ENCODE measurements around the gene KIF19. TPM values are rescaled to one million over a fixed set of nuclear protein-coding genes. Genes with fewer than 3 reads are reported as not detected.
"Not testable (repeated sequence)": the region's sequence is repeated elsewhere in the genome, so short reads cannot be mapped to it uniquely, and the experiment has no call there.

KIF19 gene
- polyA plus RNA-seq, 1 experiment, result not detected

DNA sequence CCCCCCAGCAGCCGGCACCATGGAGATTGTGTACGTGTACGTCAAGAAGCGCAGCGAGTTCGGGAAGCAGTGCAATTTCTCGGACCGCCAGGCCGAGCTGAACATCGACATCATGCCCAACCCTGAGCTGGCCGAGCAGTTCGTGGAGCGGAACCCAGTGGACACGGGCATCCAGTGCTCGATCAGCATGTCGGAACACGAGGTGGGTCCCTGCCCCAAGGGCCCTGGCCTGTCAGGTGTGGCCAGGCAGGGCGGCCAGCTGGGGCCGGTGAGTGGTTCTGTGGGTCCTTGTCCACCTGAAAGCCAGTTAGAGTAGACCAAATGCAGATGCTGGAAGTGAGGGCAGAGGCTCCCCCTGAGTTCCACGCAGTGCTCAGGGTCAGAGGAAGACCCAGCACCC lies 44.2 kb upstream of the KIF19 start:
- DNase-seq (ENCODE audit: low read depth), result no peak
- ChIA-PET CTCF (no interaction called here), POLR2A (no interaction called here)
- Histone ChIP-seq H3K36me3 (ENCODE audit: control insufficient read depth, insufficient read depth, low read length) (no peaks in the 10 kb centered on the region), H3K4me3 (ENCODE audit: low read depth, low read length) (no peak overlapping the region), H3K27me3 (ENCODE audit: control insufficient read depth, insufficient read depth, low read length) (no peaks in the 10 kb centered on the region)
- TF ChIP-seq, protein P1, sequence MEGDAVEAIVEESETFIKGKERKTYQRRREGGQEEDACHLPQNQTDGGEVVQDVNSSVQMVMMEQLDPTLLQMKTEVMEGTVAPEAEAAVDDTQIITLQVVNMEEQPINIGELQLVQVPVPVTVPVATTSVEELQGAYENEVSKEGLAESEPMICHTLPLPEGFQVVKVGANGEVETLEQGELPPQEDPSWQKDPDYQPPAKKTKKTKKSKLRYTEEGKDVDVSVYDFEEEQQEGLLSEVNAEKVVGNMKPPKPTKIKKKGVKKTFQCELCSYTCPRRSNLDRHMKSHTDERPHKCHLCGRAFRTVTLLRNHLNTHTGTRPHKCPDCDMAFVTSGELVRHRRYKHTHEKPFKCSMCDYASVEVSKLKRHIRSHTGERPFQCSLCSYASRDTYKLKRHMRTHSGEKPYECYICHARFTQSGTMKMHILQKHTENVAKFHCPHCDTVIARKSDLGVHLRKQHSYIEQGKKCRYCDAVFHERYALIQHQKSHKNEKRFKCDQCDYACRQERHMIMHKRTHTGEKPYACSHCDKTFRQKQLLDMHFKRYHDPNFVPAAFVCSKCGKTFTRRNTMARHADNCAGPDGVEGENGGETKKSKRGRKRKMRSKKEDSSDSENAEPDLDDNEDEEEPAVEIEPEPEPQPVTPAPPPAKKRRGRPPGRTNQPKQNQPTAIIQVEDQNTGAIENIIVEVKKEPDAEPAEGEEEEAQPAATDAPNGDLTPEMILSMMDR (IDR thresholded peaks at IDR 0.05; ENCODE audit: insufficient read depth, low read depth, low read length), result no peak

DNA sequence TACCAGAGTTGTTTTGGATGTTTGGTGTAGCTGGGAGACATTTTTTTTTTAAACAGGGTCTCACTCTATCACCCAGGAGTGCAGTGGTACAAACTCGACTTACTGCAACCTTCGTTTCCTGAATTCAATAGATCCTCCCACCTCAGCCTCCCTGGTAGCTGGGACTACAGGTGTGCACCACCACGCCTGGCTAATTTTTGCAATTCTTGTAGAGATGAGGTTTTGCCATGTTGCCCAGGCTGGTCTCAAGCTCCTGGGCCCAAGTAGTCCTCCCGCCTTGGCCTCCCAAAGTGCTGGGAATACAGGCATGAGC lies 43.8 kb upstream of the KIF19 start:
- H3K4me3 ChIP-seq (ENCODE audit: low read depth, low read length); CTCF ChIA-PET; H3K36me3 ChIP-seq (ENCODE audit: control insufficient read depth, insufficient read depth, low read length); POLR2A ChIA-PET; H3K27me3 ChIP-seq (ENCODE audit: control insufficient read depth, insufficient read depth, low read length); DNase-seq (ENCODE audit: low read depth): not testable (repeated sequence)

DNA sequence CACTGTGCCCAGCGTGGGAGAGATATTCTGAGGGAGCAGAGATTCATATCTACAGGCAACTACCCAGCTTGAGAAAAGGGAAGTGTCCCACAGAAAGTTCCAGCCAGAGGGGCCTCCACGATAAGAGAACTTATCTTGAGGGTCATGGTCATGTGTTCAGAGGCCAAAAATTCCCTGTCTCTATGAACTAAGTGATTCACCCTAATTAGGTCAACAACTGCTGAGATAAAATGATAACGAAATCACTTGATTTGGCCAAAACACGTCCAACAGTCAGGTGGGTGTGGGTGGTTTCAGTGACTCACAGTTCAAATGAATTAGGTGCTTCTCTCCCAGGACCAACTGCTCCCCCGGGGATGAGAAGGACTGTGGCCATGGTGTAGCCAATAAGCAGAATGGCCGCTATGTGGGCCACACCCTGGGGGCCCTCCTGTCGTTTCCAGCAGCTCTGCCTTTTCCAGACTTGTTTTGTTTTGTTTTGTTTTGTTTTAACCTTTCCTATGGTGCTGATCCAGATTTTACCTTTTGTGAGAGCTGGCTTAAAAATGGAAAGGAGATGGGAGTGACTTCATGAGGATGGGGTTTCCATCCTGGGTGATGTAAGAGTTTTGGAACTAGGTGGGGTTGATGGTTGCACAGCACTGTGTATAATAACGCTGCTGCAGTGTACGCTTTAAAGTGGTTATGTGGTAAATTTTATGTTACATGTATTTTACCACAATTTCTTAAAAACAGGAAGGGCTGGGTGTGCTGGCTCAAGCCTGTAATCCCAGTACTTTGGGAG lies 43.2 kb upstream of the KIF19 start:
- POLR2A ChIA-PET, result no interaction called here
- Histone ChIP-seq H3K27me3 (ENCODE audit: control insufficient read depth, insufficient read depth, low read length) (no peaks in the 10 kb centered on the region), H3K36me3 (ENCODE audit: control insufficient read depth, insufficient read depth, low read length) (no peaks in the 10 kb centered on the region), H3K4me3 (ENCODE audit: low read depth, low read length) (no peak overlapping the region)
- CTCF ChIA-PET, result no interaction called here
- TF ChIP-seq, protein P1 (IDR thresholded peaks at IDR 0.05; ENCODE audit: insufficient read depth, low read depth, low read length), result no peak
- DNase-seq (ENCODE audit: low read depth), result no peak

DNA sequence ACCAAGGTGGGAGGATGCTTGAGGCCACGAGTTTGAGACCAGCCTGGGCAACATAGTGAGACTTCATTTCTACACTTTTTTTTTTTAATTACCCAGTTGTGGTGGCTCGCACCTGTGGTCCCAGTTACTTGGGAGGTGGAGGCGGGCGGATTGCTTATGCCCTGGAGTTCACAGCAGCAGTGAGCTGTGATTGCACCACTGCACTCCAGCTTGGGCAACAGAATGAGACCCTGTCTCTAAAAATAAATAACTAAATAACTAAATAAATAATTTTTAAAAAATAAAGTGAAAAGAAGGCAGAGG lies 42.7 kb upstream of the KIF19 start:
- POLR2A ChIA-PET, result no interaction called here
- CTCF ChIA-PET, result interaction anchor here (1.1 kb wide), 1 partner anchor 83 kb away, joined by 3 read pairs; no protein-coding TSS in a partner anchor
- no peak for DNase-seq (ENCODE audit: low read depth)
- Histone ChIP-seq H3K36me3 (ENCODE audit: control insufficient read depth, insufficient read depth, low read length) (no peaks in the 10 kb centered on the region), H3K4me3 (ENCODE audit: low read depth, low read length) (no peak overlapping the region), H3K27me3 (ENCODE audit: control insufficient read depth, insufficient read depth, low read length) (no peaks in the 10 kb centered on the region)
- TF ChIP-seq, protein P1 (IDR thresholded peaks at IDR 0.05; ENCODE audit: insufficient read depth, low read depth, low read length), result no peak

DNA sequence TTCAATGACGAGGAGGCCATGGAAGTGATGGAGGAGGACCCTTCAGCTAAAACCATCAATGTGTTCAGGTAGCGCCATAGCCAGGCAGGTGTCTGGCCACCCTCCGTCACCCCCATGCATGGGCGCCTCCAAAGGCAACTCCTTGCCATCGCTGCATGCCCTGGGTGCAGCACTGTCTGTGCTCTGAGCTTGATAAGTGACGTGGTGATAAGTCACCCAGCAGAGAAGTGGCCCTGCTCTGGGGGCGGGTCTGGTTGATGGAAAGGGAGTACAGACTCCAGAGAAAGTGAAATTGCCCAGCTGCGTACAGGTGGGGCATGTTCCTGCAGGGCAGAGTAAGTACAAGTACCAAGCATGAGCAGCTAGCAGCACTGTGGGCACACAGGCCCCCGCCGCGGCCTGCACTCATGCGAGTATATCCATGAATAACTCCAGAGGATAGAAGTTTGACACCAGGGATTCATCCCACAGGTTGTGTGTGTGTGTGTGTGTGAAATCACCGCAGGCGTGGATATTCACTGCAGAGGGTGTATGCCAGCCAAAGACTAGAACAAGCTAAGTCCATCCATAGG lies 38.9 kb upstream of the KIF19 start:
- ChIA-PET POLR2A (no interaction called here), CTCF (no interaction called here)
- Histone ChIP-seq H3K4me3 (ENCODE audit: low read depth, low read length) (no peak overlapping the region), H3K36me3 (ENCODE audit: control insufficient read depth, insufficient read depth, low read length) (no peaks in the 10 kb centered on the region), H3K27me3 (ENCODE audit: control insufficient read depth, insufficient read depth, low read length) (no peaks in the 10 kb centered on the region)
- TF ChIP-seq, protein P1 (IDR thresholded peaks at IDR 0.05; ENCODE audit: insufficient read depth, low read depth, low read length), result no peak
- DNase-seq (ENCODE audit: low read depth), result no peak

DNA sequence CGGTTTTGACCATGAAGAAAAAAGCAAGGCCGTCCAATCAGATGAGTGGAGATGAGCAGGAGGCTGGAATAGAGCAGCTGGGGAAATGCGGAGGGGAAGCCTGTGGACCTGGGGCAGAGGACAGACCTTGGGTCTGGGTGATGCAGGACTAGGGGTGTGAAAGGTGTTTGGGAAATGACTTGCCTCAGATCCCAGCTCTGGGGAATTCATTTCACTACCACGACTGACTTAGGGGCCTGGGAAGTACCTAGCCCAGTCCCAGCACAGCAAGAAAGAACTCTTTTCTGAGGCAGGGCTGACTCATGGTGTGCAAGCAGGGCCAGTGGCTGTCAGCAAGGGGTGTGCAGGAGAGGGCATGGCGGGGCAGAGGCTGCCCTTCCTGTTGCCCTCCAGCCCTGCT lies 37.2 kb upstream of the KIF19 start:
- TF ChIP-seq, protein P1 (IDR thresholded peaks at IDR 0.05; ENCODE audit: insufficient read depth, low read depth, low read length), result no peak
- Histone ChIP-seq H3K4me3 (ENCODE audit: low read depth, low read length) (no peak overlapping the region), H3K27me3 (ENCODE audit: control insufficient read depth, insufficient read depth, low read length) (no peaks in the 10 kb centered on the region), H3K36me3 (ENCODE audit: control insufficient read depth, insufficient read depth, low read length) (no peaks in the 10 kb centered on the region)
- ChIA-PET CTCF (no interaction called here), POLR2A (no interaction called here)
- no peak for DNase-seq (ENCODE audit: low read depth)
